Stimulated activated CD4-positive, alpha-beta T cell treated with anti-CD3 and anti-CD28 coated beads, Interleukin-1b, Interleukin-23, amount 100 ng/mL, for 1 hour (primary cell): ENCODE data around the gene LTK.

ENCODE experiments used
- DNase-seq, 2 donors: peaks; one replicate each; pipeline ENCODE4 v3.0.0-alpha.2; 2020; ENCODE audit warnings: low read depth in 2 of 2

The LTK gene

GRCh38 chr15:41498657-41499056 lies 15.0 kb downstream of the LTK start:
- DNase-seq: no peak

- no peak for DNase-seq
Observed at GRCh38 chr15:41495736-41496599, 17.7 kb downstream of the LTK start.

GRCh38 chr15:41494922-41495735 lies 18.5 kb downstream of the LTK start:
- DNase-seq: no peak

GRCh38 chr15:41494190-41494921 lies 19.3 kb downstream of the LTK start:
- no peak for DNase-seq

GRCh38 chr15:41493902-41494189 lies 19.8 kb downstream of the LTK start:
- DNase-seq: no peak

- DNase-seq: peak; percentile 32 to 88
Observed at GRCh38 chr15:41493205-41493901, 20.3 kb downstream of the LTK start, which contains the start of gene ITPKA. TSS of gene ITPKA (plus strand) at chr15:41493874. CDS start at chr15:41493928, 54 bp downstream.

- no peak for DNase-seq
Observed at GRCh38 chr15:41492597-41493204, 20.9 kb downstream of the LTK start.

GRCh38 chr15:41491889-41492288 lies 21.7 kb downstream of the LTK start:
- no peak for DNase-seq

GRCh38 chr15:41490355-41490754 lies 23.3 kb downstream of the LTK start:
- DNase-seq: no peak

- no peak for DNase-seq
Observed at GRCh38 chr15:41489641-41490040, 24.0 kb downstream of the LTK start.

- no peak for DNase-seq
Observed at GRCh38 chr15:41487802-41488201, 25.8 kb downstream of the LTK start.

GRCh38 chr15:41487381-41487780 lies 26.2 kb downstream of the LTK start:
- no peak for DNase-seq

- no peak for DNase-seq
Observed at GRCh38 chr15:41486286-41486685, 27.3 kb downstream of the LTK start.

- no peak for DNase-seq
Observed at GRCh38 chr15:41484937-41485625, 28.5 kb downstream of the LTK start.

GRCh38 chr15:41483519-41483918 lies 30.1 kb downstream of the LTK start:
- DNase-seq: no peak

- no peak for DNase-seq
Observed at GRCh38 chr15:41483115-41483514, 30.5 kb downstream of the LTK start.

- DNase-seq: no peak
Observed at GRCh38 chr15:41482110-41482877, 31.3 kb downstream of the LTK start.

- no peak for DNase-seq
Observed at GRCh38 chr15:41480396-41481140, 33.1 kb downstream of the LTK start.

GRCh38 chr15:41476416-41477048 lies 37.1 kb downstream of the LTK start:
- DNase-seq: no peak
